Measurements from ENCODE around the gene QKI.

DNA sequence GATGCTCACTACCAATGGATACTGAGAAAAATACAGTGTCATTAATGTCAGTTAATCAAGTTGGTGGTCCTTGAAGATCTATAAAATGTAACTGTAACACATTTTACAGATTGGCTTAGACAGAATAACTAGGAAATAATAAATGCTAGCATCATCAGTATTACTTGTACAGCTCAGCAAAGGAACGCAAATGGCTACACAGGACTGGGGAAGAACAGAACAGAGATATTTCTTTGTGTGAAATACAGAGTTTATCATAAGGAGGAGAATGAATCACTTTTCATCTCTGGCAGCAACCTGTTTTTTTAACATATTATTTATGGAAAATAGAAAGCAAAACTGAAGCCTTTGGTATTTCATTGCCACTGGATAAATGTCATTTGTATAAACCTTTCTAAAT lies 8.2 kb upstream of the QKI start:
- TF ChIP-seq TAF1 (IDR thresholded peaks at IDR 0.05; ENCODE audit: low read depth, low read length): no peak
- TF ChIP-seq POLR2A (IDR thresholded peaks at IDR 0.05; ENCODE audit: low read depth, low read length): no peak
- TF ChIP-seq POLR2AphosphoS5 (IDR thresholded peaks at IDR 0.05; ENCODE audit: low read depth, low read length): no peak
- TF ChIP-seq PAX5 (IDR thresholded peaks at IDR 0.05; ENCODE audit: insufficient read depth, low read length, severe bottlenecking): no peak

All from GM12891 (cell line).